Measurements from ENCODE around the gene PCIF1.
"Not testable (repeated sequence)": the region's sequence is repeated elsewhere in the genome, so short reads cannot be mapped to it uniquely, and the experiment has no call there.

PCIF1 gene

GRCh38 chr20:45924391-45925261 lies 9.9 kb upstream of the PCIF1 start:
- no peak for DNase-seq

GRCh38 chr20:45925821-45926506 lies 8.5 kb upstream of the PCIF1 start:
- DNase-seq, result no peak

DNA sequence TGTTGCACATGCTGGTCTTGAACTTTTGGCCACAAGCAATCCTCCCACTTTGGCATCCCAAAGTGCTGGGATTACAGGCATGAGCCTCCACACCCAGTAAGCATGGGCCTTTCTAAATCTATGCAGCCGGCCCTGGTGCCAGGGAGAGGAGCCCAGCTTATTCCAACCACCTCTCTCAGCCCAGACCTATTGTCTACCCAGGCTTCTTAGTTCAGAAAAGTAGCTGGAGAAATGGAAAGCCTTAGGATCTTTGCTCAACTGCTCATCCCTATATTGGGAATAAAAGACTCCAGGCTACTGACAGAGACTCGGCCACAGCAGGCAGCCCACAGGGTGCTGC lies 7.8 kb upstream of the PCIF1 start:
- no peak for DNase-seq

DNA sequence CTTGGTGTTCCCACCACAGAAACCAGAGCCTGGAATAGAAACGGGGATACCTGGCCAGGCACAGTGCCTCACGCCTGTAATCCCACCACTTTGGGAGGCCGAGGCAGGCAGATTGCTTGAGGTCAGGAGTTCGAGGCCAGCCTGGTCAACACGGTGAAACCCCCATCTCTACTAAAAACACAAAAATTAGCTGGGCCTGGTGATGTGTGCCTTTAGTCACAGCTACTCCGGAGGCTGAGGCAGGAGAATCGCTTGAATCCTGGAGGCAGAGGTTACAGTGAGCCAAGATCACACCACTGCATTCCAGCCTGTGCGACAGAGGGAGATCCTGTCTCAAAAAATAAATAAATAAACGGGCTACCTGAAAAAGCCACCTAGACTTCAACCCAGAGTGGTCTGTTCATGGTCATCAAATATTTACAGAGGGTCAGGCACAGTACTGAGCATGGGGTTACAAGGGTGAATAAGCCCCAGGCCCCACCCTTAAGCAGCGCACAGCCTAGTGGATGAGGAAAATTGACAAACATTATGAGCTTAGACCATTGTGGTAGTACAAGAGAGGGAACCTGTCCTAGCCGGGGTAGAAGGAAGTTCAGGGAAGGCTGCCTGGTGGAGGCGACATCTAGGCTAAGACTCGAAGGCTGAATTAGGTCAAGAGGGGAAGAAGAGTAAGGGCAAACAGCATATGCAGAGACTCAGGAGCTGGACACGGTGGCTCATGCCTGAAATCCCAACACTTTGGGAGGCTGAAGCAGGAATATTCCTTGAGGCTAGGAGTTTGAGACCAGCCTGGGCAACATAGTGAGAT lies 7.2 kb upstream of the PCIF1 start:
- DNase-seq, result no peak

- not testable (repeated sequence) for DNase-seq
Observed at GRCh38 chr20:45931680-45932079, 2.8 kb upstream of the PCIF1 start.

GRCh38 chr20:45933266-45934045 lies 1.0 kb upstream of the PCIF1 start:
- DNase-seq, result peak; percentile 99

- peak; percentile 86 for DNase-seq
Observed at GRCh38 chr20:45934046-45934585, 367 bp upstream of the PCIF1 start.

GRCh38 chr20:45935416-45936046 lies 1.0 kb downstream of the PCIF1 start:
- peak; percentile 38 for DNase-seq

GRCh38 chr20:45937765-45938164 lies 3.3 kb downstream of the PCIF1 start:
- no peak for DNase-seq

DNA sequence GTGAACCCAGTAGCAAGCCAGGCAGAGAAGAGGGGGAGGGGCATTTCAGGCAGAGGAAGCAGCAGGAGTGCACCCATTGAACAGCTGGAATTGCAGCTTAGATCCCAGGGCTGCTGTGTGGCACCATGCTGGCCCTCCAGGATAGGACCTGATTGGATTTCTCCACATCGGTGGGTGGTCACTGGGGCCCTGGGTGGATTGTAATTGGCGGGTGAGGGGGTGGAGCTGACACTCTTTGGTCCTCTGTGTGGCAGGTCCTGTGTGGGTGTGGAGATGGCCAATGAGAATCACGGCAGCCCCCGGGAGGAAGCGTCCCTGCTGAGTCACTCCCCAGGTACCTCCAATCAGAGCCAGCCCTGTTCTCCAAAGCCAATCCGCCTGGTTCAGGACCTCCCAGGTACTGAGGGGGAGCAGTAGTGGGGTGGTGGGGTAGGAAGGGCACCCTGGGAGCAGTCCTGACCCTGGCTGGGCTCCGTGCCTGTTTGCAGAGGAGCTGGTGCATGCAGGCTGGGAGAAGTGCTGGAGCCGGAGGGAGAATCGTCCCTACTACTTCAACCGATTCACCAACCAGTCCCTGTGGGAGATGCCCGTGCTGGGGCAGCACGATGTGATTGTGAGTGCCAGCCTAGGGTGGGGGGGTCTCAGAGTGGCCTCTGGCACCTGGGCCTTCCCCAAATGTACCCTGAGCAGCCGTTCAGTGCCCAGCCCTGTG lies 4.4 kb downstream of the PCIF1 start:
- DNase-seq, result no peak

DNA sequence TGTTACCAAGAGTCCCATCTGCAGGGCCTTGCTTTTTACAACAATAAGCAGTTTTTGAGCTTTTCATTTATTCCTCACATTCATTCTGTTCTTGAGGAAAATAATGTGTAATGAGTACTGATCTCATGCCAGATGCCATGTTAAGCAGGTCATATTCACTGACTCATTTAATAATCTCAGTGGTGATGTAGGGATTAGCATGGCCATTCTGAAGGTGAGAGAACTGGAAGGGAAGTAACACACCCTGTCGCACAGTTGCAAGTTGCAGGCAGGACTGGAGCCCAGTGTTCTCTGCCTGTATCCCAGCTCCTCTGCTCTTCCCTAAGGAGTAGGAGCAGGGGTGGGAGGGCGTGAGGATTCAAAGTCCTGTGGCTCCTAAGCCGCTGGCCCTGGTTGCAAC lies 5.6 kb downstream of the PCIF1 start:
- no peak for DNase-seq

GRCh38 chr20:45940469-45940868 lies 6.0 kb downstream of the PCIF1 start:
- no peak for DNase-seq

DNA sequence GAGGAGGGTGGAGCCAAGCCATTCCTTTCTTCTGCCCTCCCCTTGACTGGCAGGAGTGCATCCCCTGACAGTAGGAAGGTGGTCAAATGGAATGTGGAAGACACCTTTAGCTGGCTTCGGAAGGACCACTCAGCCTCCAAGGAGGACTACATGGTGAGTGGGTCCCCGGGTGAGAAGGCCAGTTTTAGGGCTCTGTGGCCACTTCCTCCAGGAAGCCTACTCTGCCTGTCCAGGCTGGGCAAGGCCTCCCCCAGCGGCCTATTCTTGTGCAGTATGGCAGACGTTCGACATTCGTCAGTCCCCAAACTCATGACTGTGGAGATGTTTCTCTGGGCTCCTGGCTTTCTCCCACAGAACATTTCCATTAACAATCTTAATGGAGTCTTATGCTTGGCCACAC lies 9.1 kb downstream of the PCIF1 start:
- DNase-seq, result no peak

DNA sequence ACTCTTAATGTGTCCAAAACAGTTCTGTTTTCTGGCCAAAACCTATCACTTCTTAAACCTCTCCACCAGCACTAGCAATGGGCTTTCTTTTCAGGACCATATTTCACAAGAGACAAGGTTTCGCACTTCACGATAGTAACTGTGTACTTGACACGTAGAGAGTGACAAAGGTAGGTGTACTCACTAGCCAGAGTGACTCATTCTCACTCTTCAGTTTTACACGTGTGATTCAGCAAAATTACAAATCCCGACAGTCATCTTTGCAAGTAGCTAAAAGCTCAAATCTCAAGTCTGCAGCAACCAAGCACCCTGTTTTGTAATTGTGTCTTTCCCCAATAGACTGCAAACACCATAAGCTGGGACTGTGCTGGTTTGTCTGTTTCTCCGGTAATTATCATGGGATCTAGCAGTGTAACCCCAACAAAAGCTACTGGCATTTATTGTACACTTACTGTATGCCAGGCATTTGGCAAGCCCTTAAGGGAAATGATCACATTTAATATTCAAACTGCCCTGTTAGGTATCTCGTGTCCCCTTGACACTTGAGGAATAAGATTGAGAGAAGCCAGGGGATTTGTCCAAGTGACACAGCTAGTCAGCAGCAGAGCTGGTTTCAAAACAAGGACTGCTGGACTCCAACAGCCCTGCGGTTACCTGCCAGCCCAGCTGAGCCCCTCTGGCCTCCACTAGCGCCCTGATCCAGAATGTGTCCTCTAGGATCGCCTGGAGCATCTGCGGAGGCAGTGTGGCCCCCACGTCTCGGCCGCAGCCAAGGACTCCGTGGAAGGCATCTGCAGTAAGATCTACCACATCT lies 9.9 kb downstream of the PCIF1 start:
- no peak for DNase-seq

DNA sequence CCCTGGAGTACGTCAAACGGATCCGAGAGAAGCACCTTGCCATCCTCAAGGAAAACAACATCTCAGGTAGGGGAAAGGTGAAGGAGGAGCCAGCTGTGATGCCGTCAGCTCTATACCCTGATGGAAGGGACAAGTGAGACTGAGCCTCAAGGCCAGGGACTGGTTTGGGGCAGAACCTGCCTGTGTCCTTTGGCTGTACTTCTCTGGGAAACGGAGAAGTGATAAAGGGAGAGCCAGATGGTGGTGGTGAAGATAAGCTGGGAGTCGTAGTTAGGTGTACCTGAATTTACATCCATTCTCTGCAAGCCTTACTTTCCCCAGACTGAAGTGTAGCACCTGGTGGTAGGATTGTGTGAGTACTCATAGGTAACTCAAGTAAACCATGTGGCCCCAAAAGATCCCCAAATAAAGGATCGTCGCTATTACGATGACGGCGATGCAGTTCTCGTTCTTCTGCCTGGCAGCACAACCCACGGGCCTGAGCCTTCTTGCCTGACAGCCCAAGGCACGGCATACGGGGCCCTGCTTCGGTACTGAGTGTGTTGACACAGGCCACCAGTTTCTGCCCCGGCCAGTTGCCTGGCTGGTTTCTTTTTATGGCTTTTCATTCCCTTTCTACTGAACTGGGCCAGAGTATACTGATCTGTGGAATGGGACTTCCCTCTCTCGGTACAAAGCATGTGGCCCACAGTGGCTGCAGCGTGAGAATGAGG lies 10.6 kb downstream of the PCIF1 start:
- DNase-seq, result no peak

- no peak for DNase-seq
Observed at GRCh38 chr20:45945678-45946148, 11.2 kb downstream of the PCIF1 start.

DNA sequence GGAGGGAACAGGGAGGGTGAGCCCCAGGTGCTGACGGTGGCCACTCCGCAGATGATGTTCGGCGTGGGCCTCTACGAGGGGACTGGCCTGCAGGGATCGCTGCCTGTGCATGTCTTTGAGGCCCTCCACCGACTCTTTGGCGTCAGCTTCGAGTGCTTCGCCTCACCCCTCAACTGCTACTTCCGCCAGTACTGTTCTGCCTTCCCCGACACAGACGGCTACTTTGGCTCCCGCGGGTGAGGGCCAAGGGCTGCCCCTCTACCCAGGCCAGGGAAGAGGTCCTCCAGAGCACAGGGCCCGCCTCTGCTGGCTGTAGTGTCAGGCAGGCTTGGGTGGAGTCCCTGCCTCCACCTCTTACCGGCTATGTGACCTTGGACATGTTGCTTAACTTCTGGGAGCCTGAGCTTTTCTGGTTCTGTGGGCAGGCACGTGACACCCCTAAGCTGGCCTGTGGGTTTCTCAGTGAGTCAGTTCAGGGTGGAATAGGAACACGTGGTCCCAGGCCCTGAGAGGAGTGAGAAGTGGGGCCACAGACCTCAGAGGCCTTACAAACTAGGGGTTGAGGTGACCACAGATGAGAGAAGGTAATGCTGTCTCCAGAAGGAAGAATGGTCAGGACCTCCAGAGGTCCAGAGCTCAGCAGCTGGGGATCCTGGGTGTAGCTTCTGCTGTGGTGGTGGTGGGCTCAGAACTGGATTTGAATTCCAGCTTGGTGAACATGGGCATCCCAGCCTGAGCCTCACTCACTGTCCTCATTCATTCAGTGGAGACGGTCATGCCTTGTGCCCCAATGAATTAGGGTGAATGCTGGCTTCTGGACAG lies 11.9 kb downstream of the PCIF1 start:
- no peak for DNase-seq

DNA sequence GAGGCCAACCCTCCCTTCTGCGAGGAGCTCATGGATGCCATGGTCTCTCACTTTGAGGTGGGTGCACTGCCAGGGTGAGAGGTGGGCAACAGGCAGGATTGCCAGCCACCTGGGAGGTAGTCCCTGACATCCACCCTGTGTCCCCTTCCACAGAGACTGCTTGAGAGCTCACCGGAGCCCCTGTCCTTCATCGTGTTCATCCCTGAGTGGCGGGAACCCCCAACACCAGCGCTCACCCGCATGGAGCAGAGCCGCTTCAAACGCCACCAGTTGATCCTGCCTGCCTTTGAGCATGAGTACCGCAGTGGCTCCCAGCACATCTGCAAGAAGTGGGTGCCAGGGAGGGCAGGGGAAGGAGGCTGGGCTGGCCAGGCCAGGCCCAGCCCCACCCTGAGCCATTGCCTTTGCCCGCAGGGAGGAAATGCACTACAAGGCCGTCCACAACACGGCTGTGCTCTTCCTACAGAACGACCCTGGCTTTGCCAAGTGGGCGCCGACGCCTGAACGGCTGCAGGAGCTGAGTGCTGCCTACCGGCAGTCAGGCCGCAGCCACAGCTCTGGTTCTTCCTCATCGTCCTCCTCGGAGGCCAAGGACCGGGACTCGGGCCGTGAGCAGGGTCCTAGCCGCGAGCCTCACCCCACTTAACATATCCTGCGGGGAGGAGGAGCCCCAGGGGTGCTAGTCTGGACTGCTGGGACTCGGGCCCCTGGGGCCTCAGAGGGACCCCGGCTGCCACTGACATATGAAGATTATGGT lies 12.8 kb downstream of the PCIF1 start:
- no peak for DNase-seq
